Measurements from ENCODE around the gene HCK.

HCK gene

DNA sequence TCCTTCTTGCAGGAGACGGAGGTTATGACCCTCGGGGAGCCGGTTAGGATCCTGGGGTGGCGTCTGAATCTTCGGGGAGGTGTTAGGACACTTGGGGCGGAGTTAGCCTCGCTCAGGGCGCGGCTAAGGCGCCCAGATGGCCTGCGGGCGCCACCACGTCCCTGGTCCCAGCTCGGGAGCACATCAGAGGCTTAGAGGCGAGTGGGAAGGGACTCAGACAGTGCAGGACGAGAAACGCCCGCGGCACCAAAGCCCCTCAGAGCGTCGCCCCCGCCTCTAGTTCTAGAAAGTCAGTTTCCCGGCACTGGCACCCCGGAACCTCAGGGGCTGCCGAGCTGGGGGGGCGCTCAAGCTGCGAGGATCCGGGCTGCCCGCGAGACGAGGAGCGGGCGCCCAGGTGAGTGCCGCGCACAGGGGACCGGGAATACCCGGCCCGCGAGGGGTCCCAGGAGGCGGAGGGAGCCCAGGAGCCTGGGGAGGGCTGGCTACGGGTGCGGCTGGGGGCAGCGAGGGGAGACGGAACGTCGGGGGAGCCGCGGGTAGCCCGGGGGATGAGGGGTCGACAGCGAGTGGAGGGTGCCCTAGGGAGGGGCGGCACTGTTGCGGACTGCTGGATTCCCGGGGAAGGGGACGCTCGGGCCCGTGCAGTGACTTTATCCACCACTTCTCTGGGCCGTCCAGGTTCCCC, at the start of gene HCK:
HCK (plus strand) TSS at position 153 of the 688 bp plus-strand sequence.
- no peak for DNase-seq (ENCODE audit: low read depth)

DNA sequence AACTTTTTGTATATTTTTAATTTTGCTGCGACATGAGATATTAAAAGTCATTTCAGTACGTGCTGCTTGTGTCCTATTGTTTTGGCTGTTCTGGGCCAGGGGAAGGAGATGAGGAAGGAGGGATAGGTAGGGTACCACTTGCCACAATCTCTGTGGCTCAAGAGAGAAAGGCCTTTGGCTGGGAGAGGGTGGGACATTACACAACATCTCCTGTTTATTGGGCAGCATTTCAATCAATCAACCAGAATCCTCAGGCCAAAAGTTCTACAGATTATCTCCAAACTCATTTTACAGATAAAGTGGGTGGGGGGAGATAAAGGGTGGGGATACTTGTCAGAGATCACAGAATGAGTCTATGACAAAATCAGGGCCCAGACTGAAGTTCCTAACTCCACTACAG, 48.7 kb upstream of the HCK start:
- no peak for DNase-seq (ENCODE audit: low read depth)

DNA sequence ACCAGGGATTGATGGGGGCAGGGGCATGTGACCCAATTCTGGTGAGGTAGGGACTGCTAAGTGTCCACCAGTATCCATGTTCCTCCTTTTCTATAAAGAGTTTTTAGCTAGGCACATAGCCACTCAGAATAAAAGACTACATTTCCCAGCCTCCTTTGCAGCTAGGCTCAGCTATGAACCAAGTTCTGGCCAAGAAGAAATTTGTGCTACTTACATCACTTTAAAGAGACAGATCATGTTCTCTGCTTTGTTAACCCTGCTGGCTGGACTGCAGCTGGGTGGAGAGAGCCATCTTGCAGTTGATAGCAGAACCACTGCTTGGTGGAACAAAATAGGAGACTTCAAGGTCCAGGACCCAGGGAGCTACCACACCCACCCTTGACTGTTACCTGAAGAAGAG, 47.1 kb upstream of the HCK start:
- peak; percentile 53 for DNase-seq (ENCODE audit: low read depth)

DNA sequence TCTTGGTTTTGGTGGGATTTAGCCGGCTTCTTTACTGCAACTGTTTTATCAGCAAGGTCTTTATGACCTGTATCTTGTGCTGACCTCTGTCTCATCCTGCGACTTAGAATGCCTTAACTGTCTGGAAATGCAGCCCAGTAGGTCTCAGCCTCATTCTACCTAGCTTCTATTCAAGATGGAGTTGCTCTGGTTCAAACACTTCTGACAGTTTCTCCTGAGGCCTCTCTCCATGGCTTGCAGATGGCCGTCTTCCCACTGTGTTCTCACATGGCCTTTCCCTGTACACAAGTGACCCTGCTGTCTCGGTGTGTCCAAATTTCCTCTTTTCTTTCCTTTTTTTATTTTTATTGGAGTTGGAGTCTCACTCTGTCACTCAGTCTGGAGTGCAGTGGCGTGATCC, 46.0 kb upstream of the HCK start:
- no peak for DNase-seq (ENCODE audit: low read depth)

DNA sequence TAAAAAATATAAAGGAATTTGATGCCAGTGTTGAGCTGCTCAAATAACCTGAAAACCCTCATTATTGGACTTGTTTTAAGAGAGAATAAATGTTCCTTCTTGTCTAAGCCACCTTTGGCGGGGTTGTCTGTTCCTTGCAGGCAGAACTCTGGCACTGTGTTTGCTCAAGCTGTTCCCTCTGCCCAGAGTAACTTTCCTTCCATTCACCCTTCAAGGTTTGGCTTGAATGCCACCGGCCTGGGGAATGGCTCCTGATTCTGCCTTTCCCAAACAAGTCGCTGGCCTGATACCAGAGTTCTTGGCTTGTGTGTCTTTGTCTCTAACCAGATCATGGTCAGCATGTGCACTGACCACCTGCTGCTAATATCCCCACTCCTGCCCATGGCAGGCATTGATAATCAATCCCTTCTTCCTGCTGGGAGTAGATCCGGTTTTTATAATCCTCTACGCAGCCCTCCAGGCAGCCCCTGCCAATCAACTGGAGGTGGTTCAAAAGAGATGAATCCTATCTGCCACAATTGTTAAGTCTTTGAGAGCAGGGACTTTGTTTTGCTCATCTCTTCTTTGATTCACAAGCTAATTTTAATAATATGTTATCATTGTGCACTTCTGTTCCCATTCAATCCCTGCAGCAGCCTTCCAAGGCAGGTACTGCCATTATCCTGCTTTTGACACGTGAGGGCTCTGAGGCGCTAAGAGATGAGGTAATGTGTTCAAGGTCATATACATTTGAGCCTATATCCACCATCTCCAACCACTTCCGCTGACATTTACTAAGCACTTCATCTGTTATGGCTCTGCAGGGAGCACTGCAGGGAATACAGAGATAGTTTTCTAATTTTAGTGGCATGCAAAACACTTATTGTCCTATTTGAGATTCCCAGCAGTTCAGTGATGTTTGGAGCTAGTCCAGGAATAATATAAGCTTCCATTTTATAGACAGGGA, 44.9 kb upstream of the HCK start:
- DNase-seq (ENCODE audit: low read depth) = peak; percentile 12

DNA sequence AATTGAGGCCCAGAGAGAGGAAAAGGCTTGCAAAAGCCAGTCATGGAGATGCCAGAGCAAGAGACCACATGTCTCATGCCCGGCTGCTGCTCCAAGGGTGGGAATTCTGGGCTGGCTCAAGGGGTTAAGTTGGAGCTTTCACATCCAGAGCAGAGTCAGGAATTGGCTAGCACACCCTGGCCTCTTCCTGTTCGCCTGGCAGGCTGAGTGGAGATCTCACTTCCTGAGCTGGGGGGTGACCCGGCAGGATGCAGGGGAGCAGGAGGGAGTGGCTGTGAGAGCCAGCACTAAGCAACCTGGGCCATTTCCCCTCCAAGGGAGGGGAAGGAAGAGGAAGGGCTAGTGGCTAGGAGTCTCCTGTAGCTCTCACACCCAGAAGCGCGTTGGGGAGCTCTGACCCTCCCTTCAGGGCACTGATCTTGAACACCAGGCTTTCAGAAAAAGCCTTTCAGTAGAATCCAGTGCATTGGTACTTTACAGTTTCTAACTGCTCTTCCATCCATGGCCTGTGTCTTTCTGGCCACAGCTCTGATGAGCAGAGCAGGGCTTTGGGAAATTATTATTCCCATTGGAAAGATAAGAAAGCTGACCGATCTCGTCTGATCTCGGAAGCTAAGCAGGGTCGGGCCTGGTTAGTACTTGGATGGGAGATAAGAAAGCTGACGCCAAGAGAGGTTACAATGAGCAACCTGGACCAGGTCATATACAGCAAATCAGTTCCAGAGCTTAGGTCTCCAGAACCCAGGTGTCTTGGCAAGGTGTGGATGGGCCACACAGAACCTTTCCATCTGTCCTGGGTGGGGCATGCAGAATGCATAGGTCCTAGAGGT, 44.0 kb upstream of the HCK start:
- peak; percentile 35 for DNase-seq (ENCODE audit: low read depth)

DNA sequence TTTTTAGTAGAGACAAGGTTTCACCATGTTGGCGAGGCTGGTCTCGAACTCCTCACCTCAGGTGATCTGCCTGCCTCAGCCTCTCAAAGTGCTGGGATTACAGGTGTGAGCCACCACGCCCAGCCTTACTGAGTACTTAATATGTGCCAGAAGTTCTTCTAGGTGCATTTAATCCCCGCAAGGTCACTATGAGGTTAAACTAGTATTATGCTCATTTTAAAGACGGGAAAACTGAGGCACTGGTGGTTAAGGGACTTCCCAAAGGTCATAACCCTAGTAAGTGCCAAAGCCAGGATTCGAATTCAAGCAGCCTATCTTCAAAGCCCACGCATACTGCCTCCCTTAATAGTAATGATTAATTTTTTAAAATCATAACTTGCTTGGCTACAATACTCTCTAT, 42.5 kb upstream of the HCK start:
- DNase-seq (ENCODE audit: low read depth) = no peak

DNA sequence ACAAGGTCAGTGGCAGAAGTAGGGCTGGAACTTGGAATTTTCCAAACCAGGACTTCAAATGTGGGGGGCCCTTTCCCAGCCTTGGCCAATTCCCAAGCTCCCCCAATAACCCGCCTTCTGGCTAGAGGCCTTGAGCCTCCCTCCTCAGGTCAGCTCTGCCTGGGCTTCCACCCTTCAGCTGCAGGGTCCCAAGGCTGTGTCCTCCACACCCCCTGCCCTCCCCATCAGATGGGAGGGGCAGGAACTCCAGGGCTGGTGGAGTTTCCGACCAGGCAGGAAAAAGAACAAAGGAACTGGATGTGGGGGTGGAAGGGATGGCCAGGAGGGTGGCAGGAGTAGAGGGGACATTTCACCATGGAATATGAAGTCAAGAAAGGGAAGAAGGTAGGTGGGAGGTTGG, 41.9 kb upstream of the HCK start, which contains the start of gene CCM2L:
CCM2L (plus strand) TSS at position 338 of the 400 bp plus-strand sequence; CDS start at position 355, 17 bp downstream.
- no peak for DNase-seq (ENCODE audit: low read depth)

DNA sequence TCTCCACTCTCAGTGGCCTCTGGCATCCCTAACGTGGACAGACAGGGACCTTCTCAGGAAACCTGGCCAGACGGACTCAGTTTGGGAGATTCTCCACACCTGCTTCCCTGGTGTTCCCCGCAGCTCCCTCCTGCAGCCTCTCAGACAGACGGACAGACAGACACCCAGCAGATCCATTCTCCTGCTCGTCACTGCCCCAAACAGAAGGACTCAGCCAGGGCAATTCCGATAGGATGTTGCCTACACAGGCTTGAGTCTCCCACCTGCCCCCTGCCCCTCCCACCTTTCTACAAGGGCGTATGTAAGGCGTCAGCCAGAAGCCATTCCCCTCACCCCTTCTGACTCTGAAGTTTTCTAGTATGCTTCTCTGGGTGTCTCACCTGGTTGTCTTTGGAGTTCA, 41.4 kb upstream of the HCK start:
- DNase-seq (ENCODE audit: low read depth) = no peak

DNA sequence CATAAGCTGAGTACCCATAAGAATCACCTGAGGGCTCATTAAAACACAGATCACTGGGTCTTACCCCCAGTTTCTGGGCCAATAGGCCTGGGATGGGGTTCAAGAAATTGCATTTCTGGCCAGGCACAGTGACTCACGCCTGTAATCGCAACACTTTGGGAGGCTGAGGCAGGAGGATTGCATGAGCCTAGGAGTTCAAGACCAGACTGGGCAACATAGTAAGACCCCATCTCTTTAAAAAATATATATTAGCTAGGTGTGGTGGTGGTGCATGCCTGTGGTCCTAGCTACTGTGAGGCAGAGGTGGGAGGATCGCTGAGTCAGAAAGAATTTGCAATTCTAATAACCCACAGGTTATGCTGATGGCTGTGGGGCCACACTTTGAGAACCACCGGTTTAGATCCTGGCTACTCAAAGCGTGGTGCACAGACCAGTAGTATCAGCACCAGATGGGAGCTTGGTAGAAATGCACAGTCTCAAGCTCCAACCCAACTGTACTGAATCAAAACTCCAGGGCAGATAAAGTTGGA, 39.8 kb upstream of the HCK start:
- DNase-seq (ENCODE audit: low read depth) = no peak

DNA sequence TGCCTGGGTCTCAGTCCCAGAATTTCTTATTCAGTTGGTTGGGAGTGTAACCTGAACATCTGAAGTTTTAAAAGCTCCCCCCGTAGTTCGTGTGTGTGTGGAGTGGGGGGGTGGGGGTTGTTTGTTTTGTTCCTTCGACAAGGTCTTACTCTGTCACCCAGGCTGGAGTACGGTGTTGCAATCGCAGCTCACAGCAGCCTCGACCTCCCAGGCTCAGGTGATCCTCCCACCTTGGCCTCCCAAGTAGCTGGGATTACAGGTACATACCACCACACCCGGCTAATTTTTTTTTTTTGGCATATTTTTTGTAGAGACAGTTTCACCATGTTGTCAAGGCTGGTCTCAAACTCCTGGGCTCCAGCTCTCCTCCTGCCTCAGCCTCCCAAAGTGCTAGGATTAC, 38.7 kb upstream of the HCK start:
- no peak for DNase-seq (ENCODE audit: low read depth)

DNA sequence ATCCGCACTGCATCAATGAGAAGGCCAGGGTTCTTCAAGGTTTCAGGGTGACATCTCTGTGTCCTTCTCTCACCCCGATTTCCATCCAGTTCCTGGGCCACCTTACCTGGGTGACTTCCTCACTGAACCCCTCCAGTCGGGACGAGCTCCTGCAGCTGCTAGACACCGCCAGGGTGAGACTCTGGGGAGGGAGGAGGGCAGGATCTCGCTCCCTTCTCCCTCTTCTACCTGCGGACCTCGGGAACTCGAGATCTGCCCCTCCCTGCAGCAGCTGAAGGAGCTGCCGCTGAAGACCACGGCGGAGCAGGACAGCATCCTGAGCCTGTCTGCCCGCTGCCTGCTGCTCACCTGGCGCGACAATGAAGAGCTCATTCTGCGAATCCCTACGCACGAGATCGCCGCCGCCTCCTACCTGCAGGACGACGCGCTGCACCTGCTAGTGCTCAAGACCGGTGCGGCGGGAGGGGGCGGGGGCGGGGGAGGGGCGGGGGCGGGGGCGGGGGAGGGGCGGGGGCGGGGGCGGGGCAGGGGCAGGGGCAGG, 34.3 kb upstream of the HCK start:
- no peak for DNase-seq (ENCODE audit: low read depth)

DNA sequence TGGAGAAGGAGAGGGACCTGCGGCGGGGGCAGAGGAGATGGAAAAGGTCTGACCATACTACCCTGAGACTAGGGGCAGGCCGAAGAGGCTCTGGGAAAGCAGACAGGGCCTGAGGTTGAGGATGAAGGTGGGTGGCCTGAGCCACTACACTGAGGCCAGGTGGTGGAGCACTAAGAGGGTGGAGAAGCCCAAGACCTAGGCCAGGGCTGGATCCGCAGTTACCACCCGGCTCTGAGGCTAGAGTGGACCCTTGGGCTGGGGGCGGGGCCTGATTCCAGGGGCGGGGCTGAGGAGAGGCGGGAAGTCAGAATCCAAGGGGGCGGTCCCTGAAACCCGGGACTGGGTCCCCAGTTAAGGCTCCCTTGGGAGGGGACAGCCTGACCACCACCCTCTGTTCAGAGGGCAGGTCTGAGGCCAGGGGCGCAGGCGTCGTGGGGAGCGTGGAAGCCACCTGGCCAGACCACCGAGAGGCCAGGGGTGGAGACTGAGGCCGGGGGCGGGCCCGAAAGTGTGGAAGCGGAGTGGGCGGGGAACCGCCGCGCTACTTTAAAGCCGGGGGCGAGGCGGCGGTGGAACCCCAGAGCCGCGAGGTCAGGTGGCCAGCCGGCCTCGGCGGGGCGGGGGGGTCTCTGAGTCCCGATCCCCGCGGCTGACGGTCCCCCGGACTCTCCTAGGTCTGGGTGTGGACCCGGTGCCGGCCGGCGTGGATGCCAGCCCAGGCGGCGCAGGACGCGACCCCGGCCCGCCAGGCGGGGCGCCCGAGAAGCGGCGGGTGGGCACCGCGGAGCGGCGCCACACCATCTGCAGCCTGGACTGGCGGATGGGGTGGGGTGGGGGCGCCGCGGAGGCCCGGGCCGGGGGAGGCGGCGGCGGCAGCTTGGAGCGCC, 33.5 kb upstream of the HCK start:
- peak; percentile 8 for DNase-seq (ENCODE audit: low read depth)

DNA sequence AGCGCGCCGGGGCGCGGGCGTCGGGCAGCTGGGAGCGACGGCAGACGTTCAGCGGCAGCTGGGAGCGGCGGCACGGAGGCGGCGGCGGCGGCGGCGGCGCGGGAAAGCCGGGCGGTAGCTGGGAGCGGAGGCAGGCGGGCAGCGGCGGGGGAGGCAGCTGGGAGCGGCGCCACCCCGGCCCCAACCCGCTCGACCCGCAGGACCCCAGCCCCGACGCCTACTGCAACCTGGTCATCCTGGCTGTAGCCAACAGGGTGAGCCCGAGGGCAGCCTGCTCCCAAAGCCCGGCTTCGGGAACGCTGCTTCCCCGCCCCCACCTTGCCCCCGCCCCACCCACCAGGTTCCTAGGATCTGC, 32.9 kb upstream of the HCK start:
- peak; percentile 3 for DNase-seq (ENCODE audit: low read depth)

DNA sequence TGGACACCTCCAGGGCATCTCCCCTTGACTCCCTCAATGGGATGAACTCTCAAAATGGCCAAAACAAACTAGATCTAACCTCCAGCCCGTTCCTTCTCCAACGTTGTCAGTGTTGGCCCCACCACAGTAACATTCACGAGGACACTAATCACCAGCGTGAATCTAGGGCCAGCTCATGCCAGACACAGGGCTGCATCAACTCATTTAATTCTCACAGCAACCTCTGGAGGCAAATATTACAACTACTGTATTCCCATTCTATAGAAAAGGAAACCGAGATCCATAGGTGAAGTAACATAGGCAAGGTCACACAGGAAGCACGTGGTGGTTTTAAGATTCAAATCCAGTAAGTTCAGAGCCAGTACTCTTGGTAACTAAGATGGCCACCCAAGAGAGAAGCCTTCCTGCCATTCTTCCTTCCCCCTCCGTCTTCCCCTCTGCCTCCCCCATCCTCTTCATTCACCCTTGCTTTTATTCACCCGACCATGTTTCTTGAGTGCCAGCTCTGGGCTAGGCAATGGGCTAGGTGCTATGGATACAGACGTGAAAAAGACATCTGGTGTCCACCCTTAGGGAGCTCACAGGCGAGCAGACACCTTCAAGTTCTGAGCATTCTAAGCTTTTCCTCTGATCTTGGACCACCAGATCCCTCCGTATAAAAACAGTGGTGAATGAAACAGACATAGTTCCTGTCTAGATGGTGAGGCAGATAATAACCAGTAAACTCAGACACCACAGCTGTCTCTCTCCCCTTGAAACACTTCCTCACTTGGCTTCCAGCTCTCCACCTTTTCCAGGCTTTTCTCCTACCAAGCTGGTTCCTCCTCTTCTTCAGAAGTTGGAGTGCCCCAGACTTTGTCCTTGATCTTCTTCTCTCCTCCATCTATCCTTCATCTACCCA, 32.2 kb upstream of the HCK start:
- DNase-seq (ENCODE audit: low read depth) = no peak

DNA sequence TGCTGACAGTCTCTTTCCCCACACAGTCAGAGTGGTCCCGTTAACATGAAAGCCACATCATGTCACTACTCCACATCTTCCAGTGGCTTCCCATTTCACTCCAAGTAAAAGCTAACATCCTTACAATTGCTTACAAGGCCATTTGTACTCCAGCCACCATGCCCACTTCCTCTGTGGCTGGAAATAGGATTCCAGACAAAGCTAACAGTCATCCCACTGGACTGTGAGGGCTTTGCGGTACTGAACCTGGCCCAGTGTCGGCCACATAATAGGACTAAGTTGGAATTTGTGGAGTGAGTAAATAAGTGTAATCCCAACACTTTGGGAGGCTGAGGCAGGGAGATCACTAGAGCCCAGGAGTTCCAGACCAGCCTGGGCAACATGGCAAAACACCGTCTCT, 31.0 kb upstream of the HCK start:
- DNase-seq (ENCODE audit: low read depth) = no peak

DNA sequence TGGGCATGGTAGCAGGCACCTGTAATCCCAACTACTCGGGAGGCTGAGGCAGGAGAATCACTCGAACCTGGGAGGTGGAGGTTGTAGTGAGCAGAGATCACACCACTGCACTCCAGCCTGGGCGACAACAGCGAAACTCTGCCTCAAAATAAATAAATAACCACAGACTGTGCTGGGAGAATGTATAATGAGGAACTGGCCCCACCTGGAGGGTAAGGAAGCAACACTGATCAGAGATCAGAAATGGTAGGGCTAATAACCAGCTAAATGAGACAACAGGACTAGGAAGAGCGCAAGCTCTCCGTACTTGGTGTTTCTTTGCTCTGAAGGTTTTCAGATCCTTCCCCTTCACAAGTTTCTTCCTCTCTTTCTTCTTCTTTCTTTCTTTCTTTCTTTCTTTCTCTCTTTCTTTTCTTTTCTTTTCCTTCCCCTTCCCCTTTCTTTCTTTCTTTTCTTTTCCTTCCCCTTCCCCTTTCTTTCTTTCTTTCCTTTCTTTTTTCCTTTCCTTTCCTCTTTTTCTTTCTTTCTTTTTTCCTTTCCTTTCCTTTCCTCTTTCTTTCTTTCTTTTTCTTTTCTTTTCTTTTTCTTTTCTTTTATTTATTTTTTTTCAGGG, 27.3 kb upstream of the HCK start:
- no peak for DNase-seq (ENCODE audit: low read depth)

DNA sequence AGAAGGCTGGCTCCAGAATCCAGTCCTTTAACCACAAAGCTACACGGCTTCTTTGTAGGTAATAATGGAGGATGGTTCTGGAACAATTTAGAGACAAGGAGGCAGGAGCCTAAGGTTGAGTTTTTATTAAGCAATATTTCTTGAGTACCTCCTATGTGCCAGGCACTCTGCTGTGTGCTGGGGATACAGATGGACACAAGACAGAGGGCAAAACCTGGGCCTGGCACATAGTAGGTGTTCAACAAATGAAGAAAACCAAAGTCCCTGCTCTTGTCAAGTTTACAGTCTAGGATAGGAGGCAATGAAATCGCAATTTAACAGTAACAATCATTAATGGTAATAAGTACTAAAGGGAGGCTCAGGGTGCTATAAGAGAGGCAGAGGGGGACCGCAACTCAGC, 24.4 kb upstream of the HCK start:
- no peak for DNase-seq (ENCODE audit: low read depth)

DNA sequence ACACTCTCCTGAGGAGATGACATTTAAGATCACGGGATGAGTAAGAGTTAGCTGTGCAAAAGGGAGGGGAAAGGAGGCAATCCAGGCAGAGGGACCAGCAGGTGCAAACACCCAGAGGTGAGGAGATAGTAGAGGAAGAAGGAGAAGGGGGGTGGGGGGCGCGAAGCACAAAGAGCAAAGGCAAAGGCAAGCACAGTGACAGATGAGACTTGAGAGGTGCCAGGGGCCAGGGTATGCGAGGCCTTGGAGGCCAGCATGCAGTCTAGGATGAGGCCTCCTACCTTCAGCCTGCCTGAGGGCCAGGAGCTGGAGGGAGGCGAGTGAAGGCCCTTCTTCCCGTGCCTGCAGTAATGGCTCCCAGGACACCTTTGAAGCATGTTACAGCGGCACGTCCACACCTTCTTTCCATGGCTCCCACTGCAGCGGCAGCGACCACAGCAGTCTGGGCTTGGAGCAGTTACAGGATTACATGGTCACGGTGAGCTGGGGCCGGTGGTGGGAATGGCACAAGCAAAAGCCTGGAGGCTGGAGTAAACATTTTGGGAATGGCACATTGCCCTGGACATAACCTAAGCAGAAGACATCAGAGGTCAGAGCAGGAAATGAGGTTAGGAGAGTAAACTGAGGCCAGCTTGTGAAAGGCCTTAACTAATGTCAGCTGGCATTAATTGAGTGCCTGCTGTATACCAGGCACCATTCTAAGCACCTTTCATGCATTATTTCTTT, 23.2 kb upstream of the HCK start:
- DNase-seq (ENCODE audit: low read depth) = no peak

Measured in EH (cell line).